ENCODE measurements around the gene OIT3. TPM values are rescaled to one million over a fixed set of nuclear protein-coding genes. Genes with fewer than 3 reads are reported as not detected.

The OIT3 gene
- total RNA-seq, 1 donor from 2014 or later: not detected

DNA sequence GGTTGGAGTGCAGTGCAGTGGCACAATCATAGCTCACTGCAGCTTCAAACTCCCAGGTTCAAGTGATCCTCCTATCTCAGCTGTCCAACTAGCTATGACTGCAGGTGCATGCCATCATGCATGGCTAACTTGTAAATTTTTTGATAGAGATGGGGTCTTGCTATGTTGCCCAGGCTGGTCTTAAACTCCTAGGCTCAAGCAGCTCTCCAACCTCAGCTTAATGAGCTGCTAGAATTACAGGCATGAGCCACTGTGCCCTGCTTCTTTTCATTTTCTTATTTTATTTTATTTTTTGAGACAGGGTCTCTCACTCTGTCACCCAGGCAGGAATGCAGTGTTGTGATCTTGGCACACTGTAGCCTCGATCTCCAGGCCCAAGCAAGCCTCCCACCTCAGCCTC is 53.4 kb downstream of the OIT3 start:
- no peak for DNase-seq (ENCODE audit: low read depth)
- TF ChIP-seq, protein P1, sequence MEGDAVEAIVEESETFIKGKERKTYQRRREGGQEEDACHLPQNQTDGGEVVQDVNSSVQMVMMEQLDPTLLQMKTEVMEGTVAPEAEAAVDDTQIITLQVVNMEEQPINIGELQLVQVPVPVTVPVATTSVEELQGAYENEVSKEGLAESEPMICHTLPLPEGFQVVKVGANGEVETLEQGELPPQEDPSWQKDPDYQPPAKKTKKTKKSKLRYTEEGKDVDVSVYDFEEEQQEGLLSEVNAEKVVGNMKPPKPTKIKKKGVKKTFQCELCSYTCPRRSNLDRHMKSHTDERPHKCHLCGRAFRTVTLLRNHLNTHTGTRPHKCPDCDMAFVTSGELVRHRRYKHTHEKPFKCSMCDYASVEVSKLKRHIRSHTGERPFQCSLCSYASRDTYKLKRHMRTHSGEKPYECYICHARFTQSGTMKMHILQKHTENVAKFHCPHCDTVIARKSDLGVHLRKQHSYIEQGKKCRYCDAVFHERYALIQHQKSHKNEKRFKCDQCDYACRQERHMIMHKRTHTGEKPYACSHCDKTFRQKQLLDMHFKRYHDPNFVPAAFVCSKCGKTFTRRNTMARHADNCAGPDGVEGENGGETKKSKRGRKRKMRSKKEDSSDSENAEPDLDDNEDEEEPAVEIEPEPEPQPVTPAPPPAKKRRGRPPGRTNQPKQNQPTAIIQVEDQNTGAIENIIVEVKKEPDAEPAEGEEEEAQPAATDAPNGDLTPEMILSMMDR (conservative IDR thresholded peaks at IDR 0.05; ENCODE audit: low read depth, low read length): no peak
- no peak overlapping the region for H3K4me3 ChIP-seq (ENCODE audit: low read depth, low read length)

DNA sequence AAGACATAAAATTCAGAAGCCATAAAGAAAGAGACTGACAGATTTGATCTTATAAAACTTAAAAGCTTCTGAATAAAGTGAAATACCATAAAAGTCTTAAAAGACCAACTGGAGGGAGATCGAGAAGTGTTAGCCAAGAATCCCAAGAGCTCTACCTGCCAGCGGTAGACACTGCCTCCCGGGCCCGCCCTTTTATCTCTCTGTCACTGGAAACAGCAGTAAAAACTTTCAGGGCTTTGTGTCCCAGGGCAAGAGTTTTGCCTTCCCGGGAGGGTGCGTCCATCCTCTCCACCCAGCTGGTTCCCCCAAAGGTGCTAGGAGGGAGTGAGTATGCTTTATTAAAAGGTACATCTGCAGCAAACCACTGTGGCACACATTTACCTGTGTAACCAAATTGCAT is 55.2 kb downstream of the OIT3 start:
- DNase-seq (ENCODE audit: low read depth): no peak
- no peak overlapping the region for H3K4me3 ChIP-seq (ENCODE audit: low read depth, low read length)
- TF ChIP-seq, protein P1 (conservative IDR thresholded peaks at IDR 0.05; ENCODE audit: low read depth, low read length): no peak

DNA sequence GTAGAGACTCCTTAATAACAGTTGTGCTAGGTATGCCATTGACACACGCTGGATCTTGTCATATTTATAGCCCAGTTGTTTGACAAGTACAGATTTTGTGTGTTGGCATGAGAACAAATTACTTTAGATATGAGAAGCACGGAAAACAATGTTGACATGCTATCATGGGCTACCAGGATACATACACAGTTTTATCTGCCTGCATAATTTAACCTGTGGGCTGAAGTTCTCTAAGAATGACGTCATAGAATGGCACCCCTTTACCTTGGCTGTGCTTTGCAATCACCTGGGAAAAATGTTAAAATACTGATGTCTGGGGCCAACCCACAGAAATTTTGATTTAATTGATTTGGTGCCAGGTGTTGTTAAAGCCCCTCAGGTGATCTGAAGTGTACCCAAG is 58.2 kb downstream of the OIT3 start:
- TF ChIP-seq, protein P1 (conservative IDR thresholded peaks at IDR 0.05; ENCODE audit: low read depth, low read length): no peak

DNA sequence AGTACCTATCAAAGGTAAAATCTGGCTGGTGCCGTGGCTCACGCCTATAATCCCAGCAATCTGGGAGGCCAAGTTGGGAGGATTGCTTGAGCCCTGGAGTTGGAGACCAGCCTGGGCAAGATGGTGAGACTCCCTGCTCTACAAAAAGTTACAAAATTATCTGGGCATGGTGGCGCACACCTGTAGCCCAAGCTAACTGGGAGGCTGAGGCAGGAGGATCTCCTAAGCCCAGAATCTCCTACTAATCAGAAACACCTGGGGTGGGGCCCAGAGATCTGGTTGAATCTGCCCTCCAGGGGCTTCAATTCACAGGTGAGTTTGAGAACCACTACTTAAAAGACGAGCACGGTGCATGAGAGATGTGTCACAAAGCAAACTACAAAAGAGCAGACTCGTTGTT is 58.6 kb downstream of the OIT3 start:
- DNase-seq (ENCODE audit: low read depth): no peak
- H3K4me3 ChIP-seq (ENCODE audit: low read depth, low read length): no peak overlapping the region
- TF ChIP-seq, protein P1 (conservative IDR thresholded peaks at IDR 0.05; ENCODE audit: low read depth, low read length): no peak

More for the DNA sequence above, 58.2 kb downstream of the OIT3 start:
- no peak for DNase-seq (ENCODE audit: low read depth)
- H3K4me3 ChIP-seq (ENCODE audit: low read depth, low read length): no peak overlapping the region

DNA sequence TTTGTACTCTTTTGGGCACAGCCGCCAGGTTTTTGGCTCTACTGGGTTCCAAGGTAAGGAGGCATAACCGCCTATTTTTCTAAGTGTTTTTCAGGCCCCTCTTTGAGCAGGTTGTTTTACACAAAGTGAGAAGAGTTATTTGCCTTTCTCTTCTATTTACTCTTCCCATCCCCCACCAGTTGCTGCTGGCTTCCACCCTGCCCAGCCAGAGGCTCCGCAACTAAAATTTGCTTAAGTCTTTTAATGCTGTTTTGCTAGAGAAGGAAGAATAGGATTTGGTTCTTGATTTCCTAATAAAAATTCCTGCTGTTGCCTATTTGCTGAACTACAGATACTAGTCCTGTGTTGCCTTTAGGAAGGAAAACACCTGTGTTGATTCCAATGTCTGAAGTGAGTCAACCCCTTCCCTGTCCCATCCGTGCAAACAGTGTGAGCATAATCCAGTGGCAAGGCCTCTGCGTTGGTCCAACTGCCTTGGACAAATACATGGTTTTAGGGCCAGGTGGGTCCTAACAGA is 59.2 kb downstream of the OIT3 start:
- H3K4me3 ChIP-seq (ENCODE audit: low read depth, low read length): no peak overlapping the region
- TF ChIP-seq, protein P1 (conservative IDR thresholded peaks at IDR 0.05; ENCODE audit: low read depth, low read length): no peak
- DNase-seq (ENCODE audit: low read depth): no peak

DNA sequence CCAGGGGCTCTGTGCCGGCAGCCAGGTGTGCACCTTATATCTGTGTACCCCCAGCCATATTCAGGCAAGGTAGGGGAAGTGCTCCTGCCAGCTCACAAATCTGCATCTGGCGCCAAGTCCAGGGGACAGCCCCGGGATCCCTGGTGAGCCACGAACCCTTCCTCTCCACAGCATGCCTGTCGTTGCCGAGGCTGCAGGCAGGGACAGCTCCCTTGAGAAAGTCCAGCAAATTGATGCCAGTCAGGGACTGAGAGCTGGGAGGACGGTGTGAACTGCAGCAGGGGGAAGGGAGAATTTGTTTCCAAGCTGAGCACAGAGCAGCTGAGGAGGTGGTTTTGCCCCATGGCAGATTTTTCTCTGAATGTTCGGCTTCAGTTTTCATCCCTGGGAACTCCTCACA is 60.1 kb downstream of the OIT3 start:
- TF ChIP-seq, protein P1 (conservative IDR thresholded peaks at IDR 0.05; ENCODE audit: low read depth, low read length): no peak
- H3K4me3 ChIP-seq (ENCODE audit: low read depth, low read length): no peak overlapping the region
- no peak for DNase-seq (ENCODE audit: low read depth)

DNA sequence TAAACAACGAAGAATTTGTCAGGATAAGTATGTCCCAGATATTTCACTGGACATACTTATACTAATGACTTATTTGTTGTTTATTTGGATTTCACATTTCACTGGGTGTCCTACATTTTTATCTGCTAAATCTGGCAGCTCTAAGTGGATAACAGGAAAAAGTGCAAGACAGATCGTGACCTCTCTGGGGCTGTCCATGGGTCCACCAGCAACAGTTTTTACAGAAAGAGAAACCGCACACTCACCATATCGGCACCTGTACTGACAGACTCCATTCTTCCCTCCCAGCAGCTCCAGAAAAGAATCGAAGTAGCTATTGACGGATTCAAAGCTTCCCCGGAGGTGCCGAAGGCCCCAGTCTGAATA is 60.7 kb downstream of the OIT3 start:
- no peak overlapping the region for H3K4me3 ChIP-seq (ENCODE audit: low read depth, low read length)
- no peak for DNase-seq (ENCODE audit: low read depth)
- TF ChIP-seq, protein P1 (conservative IDR thresholded peaks at IDR 0.05; ENCODE audit: low read depth, low read length): no peak
